ENCODE data around the gene FUT7.
"Not testable (repeated sequence)": the region's sequence is repeated elsewhere in the genome, so short reads cannot be mapped to it uniquely, and the experiment has no call there.

FUT7 gene

GRCh38 chr9:137066096-137066861 is 34.4 kb upstream of the FUT7 start:
- no peak for DNase-seq

GRCh38 chr9:137065336-137065967 is 33.6 kb upstream of the FUT7 start:
- DNase-seq = no peak

GRCh38 chr9:137064880-137065164 is 32.9 kb upstream of the FUT7 start:
- no peak for DNase-seq

- DNase-seq = peak; percentile 30
Observed at GRCh38 chr9:137064027-137064879, 32.4 kb upstream of the FUT7 start.

GRCh38 chr9:137063311-137064026 is 31.6 kb upstream of the FUT7 start:
- no peak for DNase-seq

- DNase-seq = not testable (repeated sequence)
Observed at GRCh38 chr9:137062798-137063197, 30.9 kb upstream of the FUT7 start.

- DNase-seq = no peak
Observed at GRCh38 chr9:137062384-137062783, 30.5 kb upstream of the FUT7 start.

- no peak for DNase-seq
Observed at GRCh38 chr9:137058521-137059234, 26.8 kb upstream of the FUT7 start.

- DNase-seq = no peak
Observed at GRCh38 chr9:137057545-137057944, 25.7 kb upstream of the FUT7 start.

GRCh38 chr9:137056739-137057415 is 25.0 kb upstream of the FUT7 start:
- no peak for DNase-seq

- DNase-seq = no peak
Observed at GRCh38 chr9:137055385-137056364, 23.8 kb upstream of the FUT7 start.

- no peak for DNase-seq
Observed at GRCh38 chr9:137054932-137055384, 23.1 kb upstream of the FUT7 start.

GRCh38 chr9:137053944-137054931 is 22.4 kb upstream of the FUT7 start, which contains the start of gene ENTPD2:
TSS of gene ENTPD2 (minus strand) at chr9:137054061. CDS start at chr9:137053997, 64 bp downstream.
- DNase-seq = no peak

GRCh38 chr9:137052998-137053943 is 21.4 kb upstream of the FUT7 start:
- DNase-seq = no peak

GRCh38 chr9:137052293-137052692 is 20.4 kb upstream of the FUT7 start:
- DNase-seq = no peak

GRCh38 chr9:137051145-137051724 is 19.3 kb upstream of the FUT7 start:
- no peak for DNase-seq

- no peak for DNase-seq
Observed at GRCh38 chr9:137050570-137050969, 18.7 kb upstream of the FUT7 start.

Measured in central memory CD4-positive, alpha-beta T cell (primary cell).